Measurements from ENCODE around the gene ELP4.

ELP4 gene

DNA sequence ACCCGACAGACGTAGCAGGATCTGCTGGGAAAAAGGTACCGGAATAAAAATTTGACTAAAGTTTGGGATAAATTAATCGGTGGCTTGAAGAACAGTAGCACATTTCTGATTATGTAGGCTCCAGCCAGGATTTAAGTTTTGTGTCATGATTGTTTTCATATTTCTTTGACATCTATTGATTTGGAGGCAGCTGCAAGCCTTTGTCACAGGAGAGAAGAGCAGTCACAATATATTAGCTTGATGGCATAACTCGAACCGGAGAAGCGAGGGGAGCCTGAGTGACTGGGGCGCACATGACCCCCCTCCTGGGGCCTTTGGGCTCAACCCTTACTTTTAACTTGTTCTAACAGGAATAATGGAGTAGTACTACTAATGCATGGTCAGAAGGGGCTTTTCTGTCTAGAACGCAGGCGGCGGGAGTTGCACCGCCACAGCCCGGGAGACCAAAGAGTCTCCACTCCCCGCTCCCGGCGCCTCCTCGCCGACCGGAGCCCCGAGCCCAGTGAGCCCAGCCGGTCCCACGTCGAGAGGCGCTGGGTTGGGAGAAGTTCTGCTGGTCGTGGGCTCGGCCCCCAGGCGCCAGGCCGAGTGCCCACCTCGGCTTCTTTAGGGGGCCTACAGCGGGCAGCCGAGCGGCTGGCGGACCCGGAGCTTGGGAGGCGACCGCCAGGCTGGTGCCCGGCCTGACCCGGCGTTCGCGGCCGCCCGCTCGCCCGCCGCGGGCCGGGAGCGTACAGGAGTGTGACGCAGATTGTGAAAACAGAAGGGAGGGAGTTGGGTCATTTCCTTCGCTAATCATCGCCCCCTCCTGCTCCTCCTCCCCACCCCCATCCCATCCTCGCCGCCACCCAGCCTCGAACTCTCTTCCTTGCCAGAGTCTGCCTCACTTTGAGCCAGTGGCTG, 317.2 kb downstream of the ELP4 start:
- DNase-seq: no peak

DNA sequence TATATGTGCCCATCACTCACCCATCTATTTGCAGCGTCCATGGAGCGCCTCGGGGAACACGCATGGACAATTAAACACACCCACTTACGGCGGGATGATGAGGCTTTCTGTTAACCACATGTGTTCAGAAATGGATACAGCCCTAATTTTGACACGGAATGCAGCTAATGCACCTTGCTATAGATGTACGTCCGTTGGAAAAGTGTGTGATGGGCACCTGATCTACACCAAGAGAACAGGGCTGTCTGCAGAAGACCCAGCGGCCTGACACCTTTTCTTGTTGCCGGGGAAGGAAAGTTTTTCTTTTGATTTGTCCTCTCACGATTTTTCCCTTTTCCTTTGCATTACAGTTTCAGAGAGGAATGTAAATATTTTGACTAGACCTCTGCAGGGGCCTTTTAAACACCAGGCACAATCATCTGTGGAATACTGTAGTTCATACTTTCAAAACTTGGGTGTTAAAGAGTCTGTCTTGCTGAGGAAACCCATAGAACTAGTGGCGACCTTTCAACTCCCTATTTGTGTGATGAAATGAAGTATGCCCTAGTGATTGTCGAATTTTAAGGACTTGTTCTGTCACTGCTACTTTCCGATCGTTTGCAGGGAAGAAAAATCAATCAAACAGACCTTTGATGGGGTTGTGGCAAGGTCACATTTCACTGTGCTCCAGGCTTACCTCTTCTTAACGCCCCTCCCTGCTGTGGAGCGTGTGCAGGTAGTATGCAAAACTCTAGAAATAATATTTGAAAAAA, 318.1 kb downstream of the ELP4 start:
- DNase-seq: no peak

DNA sequence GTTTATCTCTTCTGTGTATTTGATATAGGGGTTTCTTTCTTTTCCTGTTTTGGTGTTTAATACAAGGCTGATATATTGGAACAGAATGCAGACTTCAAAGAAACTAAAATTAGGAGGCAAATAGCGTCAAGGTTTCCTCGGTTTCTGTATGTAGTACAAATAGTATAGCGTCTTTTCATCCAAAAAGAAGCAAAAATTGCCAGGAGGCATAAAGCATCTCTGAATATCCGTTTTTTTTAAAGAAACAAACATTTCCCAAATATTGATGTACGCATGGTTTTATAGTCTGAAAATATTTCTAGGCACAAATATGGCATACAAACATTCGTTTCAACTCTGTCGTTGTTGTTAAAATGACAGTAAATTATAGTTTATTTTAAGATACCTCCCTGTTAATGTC, 318.6 kb downstream of the ELP4 start:
- DNase-seq: no peak

DNA sequence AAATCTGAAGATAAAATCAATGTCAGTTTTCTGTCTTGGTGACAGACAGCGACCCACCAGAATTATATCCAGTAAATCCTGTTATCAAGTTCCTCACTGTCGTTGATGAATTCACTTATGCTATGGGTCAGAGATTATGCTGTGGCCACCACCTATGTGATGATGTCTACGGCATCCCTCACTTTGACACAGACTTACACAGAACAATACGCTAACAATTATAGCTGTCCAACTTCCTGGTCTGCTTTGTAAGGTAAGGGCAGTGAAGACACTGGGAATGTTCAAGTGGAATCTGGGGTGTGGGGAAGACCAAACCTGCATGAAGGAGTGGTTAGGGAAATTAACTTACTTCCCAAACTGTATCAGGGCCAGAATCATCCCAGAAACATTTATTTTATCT, 320.8 kb downstream of the ELP4 start:
- DNase-seq: no peak

DNA sequence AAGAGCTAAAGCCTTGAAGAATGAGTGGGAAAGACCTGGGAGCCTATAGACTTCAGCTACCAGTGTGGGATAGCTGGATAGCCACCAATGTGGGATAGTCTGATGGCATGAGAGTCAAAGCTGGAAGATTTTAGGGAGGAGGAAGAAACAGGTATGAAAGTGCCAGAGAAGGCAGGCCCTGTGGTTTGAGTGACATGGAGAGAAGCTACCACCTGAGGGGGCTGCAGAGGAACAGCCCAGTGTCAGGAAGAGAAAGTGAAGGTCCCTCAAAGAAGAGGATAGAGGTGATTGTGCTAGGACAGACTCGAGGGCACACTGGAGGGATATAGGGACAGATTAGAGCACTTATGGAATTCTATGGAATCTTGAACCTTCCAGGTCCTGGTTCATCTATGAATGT, 324.7 kb downstream of the ELP4 start:
- DNase-seq: no peak
